ENCODE results near the gene PRKG1.

PRKG1 gene

DNA sequence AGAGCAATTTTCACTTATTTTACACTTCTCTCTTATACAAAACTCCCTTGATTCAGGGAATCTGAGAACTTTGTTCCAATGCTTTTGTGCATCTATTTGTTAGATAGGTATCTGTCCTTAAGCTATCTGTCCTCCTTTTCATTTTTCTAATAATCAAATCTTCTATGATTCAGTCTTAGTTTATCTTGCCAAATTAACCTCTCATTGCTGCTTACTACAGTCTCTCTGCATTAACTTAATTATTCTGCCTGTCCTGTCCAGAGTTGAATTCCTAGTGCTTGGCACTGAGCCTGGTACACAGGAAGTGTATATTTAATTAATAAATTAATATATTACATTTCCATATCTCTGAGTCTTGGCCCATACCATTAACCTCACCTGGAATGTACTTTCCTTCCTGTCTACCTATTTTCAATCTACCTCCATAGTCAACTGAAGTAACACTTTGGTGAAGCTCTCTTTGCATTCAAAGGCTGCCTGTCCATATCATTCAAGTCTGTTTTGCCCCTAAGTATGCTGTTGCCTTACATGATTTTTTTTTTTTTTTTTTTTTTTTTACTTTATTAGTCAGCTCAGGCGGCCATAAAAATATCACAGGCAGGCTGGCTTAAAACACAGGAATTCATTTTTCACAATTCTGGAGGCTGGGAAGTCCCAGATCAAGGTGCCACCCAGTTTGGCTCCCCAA, 691.1 kb downstream of the PRKG1 start:
- TF ChIP-seq, protein P1, sequence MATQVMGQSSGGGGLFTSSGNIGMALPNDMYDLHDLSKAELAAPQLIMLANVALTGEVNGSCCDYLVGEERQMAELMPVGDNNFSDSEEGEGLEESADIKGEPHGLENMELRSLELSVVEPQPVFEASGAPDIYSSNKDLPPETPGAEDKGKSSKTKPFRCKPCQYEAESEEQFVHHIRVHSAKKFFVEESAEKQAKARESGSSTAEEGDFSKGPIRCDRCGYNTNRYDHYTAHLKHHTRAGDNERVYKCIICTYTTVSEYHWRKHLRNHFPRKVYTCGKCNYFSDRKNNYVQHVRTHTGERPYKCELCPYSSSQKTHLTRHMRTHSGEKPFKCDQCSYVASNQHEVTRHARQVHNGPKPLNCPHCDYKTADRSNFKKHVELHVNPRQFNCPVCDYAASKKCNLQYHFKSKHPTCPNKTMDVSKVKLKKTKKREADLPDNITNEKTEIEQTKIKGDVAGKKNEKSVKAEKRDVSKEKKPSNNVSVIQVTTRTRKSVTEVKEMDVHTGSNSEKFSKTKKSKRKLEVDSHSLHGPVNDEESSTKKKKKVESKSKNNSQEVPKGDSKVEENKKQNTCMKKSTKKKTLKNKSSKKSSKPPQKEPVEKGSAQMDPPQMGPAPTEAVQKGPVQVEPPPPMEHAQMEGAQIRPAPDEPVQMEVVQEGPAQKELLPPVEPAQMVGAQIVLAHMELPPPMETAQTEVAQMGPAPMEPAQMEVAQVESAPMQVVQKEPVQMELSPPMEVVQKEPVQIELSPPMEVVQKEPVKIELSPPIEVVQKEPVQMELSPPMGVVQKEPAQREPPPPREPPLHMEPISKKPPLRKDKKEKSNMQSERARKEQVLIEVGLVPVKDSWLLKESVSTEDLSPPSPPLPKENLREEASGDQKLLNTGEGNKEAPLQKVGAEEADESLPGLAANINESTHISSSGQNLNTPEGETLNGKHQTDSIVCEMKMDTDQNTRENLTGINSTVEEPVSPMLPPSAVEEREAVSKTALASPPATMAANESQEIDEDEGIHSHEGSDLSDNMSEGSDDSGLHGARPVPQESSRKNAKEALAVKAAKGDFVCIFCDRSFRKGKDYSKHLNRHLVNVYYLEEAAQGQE (IDR thresholded peaks at IDR 0.05; ENCODE audit: low read depth), result no peak
- TF ChIP-seq CEBPB (IDR thresholded peaks at IDR 0.05) (no peak), FOXM1 (IDR thresholded peaks at IDR 0.05; ENCODE audit: borderline replicate concordance, low read depth) (no peak), TAF1 (IDR thresholded peaks at IDR 0.05; ENCODE audit: low read depth) (no peak), EGR1 (IDR thresholded peaks at IDR 0.05) (no peak), YY1 (IDR thresholded peaks at IDR 0.05; ENCODE audit: low read depth) (no peak), CREB1 (IDR thresholded peaks at IDR 0.05; ENCODE audit: low read depth) (no peak), EP300 (IDR thresholded peaks at IDR 0.05; ENCODE audit: borderline replicate concordance) (no peak), ZBTB7A (IDR thresholded peaks at IDR 0.05; ENCODE audit: low read depth) (no peak), NFIC (IDR thresholded peaks at IDR 0.05) (no peak), RAD21 (IDR thresholded peaks at IDR 0.05; ENCODE audit: low read depth) (no peak), TEAD4 (IDR thresholded peaks at IDR 0.05) (no peak), TCF12 (IDR thresholded peaks at IDR 0.05; ENCODE audit: low read depth) (no peak)
- TF ChIP-seq, protein P2, sequence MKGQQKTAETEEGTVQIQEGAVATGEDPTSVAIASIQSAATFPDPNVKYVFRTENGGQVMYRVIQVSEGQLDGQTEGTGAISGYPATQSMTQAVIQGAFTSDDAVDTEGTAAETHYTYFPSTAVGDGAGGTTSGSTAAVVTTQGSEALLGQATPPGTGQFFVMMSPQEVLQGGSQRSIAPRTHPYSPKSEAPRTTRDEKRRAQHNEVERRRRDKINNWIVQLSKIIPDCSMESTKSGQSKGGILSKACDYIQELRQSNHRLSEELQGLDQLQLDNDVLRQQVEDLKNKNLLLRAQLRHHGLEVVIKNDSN (IDR thresholded peaks at IDR 0.05), result no peak
- TF ChIP-seq, protein P3, sequence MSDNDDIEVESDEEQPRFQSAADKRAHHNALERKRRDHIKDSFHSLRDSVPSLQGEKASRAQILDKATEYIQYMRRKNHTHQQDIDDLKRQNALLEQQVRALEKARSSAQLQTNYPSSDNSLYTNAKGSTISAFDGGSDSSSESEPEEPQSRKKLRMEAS (IDR thresholded peaks at IDR 0.05), result no peak

DNA sequence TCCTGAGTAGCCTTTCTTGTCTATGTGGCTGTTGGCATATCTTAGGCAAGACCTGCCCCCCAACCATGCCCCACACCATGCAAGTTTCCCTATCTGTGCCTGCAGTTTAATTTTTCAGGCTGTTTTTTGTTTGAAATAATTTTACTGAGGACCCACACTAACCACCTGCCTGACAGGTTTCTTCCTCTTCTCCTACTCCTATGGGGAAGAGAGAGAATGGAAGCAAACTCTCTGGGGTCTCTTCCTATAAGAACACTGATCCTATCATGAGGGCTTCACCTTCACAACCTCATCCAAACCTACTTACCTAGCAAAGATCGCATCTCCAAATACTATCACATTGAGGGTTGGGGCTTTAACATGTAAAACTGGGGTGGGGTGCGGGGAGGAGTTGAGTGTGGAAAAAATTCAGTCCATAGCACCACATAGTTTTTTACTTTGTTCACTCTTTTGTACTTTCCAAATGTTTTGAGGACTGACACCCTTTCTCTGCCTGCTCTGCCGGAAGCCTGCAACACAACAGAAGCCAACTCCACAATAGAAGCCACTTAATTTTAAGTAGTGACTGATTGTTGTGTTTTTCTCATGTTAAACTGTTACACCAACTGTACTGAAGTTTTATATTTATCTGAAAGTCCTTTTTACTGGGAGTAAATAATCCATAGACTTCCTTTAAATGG, 692.3 kb downstream of the PRKG1 start:
- TF ChIP-seq, protein P2 (IDR thresholded peaks at IDR 0.05), result no peak
- no peak for TF ChIP-seq ZBTB7A (IDR thresholded peaks at IDR 0.05; ENCODE audit: low read depth)
- TF ChIP-seq CEBPB (IDR thresholded peaks at IDR 0.05), result no peak
- TF ChIP-seq TCF12 (IDR thresholded peaks at IDR 0.05; ENCODE audit: low read depth), result no peak
- no peak for TF ChIP-seq RAD21 (IDR thresholded peaks at IDR 0.05; ENCODE audit: low read depth)
- no peak for TF ChIP-seq TEAD4 (IDR thresholded peaks at IDR 0.05)
- TF ChIP-seq TAF1 (IDR thresholded peaks at IDR 0.05; ENCODE audit: low read depth), result no peak
- TF ChIP-seq, protein P3 (IDR thresholded peaks at IDR 0.05), result no peak
- TF ChIP-seq YY1 (IDR thresholded peaks at IDR 0.05; ENCODE audit: low read depth), result no peak
- TF ChIP-seq FOXM1 (IDR thresholded peaks at IDR 0.05; ENCODE audit: borderline replicate concordance, low read depth), result no peak
- TF ChIP-seq NFIC (IDR thresholded peaks at IDR 0.05), result no peak
- no peak for TF ChIP-seq EP300 (IDR thresholded peaks at IDR 0.05; ENCODE audit: borderline replicate concordance)
- TF ChIP-seq EGR1 (IDR thresholded peaks at IDR 0.05), result no peak

DNA sequence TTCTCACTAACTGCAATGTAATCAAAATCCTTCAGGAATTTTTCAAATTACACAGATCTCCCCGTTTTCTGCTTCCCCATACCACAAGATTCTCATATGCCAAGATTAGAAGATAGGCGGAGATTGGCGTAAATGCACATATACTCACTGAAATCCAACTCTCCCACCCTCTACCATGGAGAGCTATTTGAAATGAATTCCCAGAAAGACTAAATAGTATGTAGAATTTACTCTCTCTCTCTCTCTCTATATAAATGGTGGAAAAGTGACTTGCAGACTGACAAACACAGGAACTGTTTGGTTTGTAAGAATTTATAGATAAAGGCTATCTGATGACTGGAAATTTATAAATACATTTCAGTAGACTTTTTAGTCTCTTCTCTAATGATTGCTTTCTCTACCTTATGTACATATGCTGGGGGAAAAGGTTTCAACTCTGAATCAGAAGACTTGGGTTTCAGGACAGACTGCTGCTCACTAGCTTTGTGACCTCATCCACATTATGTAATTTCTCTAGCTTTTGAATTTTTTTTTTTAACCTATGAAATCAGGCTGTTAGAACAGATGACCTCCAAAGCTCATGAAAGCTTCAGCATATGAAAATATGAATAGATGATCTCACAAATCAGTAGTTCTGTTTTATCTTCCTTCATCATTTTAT, 692.9 kb downstream of the PRKG1 start:
- TF ChIP-seq CEBPB (IDR thresholded peaks at IDR 0.05), result no peak
- TF ChIP-seq TEAD4 (IDR thresholded peaks at IDR 0.05), result no peak
- no peak for TF ChIP-seq TCF12 (IDR thresholded peaks at IDR 0.05; ENCODE audit: low read depth)
- no peak for TF ChIP-seq YY1 (IDR thresholded peaks at IDR 0.05; ENCODE audit: low read depth)
- no peak for TF ChIP-seq EGR1 (IDR thresholded peaks at IDR 0.05)
- TF ChIP-seq FOXM1 (IDR thresholded peaks at IDR 0.05; ENCODE audit: borderline replicate concordance, low read depth), result no peak
- TF ChIP-seq ZBTB7A (IDR thresholded peaks at IDR 0.05; ENCODE audit: low read depth), result no peak
- TF ChIP-seq RAD21 (IDR thresholded peaks at IDR 0.05; ENCODE audit: low read depth), result no peak
- TF ChIP-seq, protein P2 (IDR thresholded peaks at IDR 0.05), result no peak

DNA sequence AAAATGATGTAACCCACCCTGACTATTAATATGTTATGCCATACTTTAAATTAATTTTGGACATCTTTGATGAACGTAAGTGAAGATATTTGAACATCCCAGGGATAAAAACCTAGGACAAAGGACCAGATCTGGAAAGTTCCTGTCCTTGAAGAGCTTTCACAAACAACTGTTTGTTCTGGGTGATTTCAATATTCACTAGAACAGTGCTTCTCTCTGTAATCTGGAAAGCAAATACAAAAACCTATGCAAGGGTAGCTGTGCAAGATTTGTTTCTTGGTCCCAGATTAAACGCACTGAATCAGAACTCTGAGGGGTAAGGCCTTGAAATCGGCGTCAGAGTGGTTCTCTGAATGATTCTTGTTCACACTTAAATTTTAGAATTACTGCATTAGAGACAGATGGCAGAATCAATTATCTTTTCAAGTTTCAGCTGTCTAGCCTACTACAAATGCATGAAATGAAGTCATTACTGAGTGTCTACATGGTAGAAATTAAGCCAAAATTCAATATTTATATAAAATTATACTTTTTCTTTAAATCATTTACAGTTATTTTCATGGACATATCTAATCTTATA, 694.7 kb downstream of the PRKG1 start:
- TF ChIP-seq ZBTB7A (IDR thresholded peaks at IDR 0.05; ENCODE audit: low read depth) (no peak), EP300 (IDR thresholded peaks at IDR 0.05; ENCODE audit: borderline replicate concordance) (no peak), TAF1 (IDR thresholded peaks at IDR 0.05; ENCODE audit: low read depth) (no peak), TCF12 (IDR thresholded peaks at IDR 0.05; ENCODE audit: low read depth) (no peak)

DNA sequence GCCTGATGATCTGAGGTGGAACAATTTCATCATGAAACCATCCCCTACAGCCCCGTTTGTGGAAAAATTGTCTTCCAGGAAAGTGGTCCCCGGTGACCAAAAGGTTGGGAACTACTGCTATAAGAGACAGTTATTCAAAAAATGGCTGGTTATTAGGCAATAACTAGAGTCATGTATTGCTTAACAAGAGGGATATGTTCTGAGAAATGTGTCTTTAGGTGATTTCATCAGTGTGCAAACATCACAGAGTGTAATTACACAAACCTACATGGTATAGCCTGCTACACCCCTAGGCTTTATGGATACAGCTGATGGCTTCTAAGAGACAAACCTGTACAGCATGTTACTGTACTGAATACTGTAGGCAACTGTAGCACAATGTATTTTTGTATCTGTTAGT, 696.4 kb downstream of the PRKG1 start:
- TF ChIP-seq, protein P3 (IDR thresholded peaks at IDR 0.05), result no peak
- TF ChIP-seq, protein P1 (IDR thresholded peaks at IDR 0.05; ENCODE audit: low read depth), result no peak
- no peak for TF ChIP-seq TAF1 (IDR thresholded peaks at IDR 0.05; ENCODE audit: low read depth)
- TF ChIP-seq EP300 (IDR thresholded peaks at IDR 0.05; ENCODE audit: borderline replicate concordance), result no peak
- TF ChIP-seq EGR1 (IDR thresholded peaks at IDR 0.05), result no peak
- TF ChIP-seq RAD21 (IDR thresholded peaks at IDR 0.05; ENCODE audit: low read depth), result no peak
- TF ChIP-seq ZBTB7A (IDR thresholded peaks at IDR 0.05; ENCODE audit: low read depth), result no peak

Measured in Ishikawa (cell line).